PC-9 (cell line): ENCODE measurements around the gene METTL26.

ENCODE experiments used
- EZH2 ChIP-seq: fragments of 200-600 bp; sonication (generic); IDR thresholded peaks from 2 replicates; pipeline ENCODE4 v1.8.0; 2017; ENCODE audit warnings: antibody characterized with exemption, low read depth
- TF ChIP-seq, protein P1 (sequence below): fragments of 200-600 bp; sonication (generic); conservative IDR thresholded peaks from 2 replicates; pipeline ENCODE4 v1.6.1; 2017; ENCODE audit warnings: mixed run types, antibody characterized with exemption, mild to moderate bottlenecking, moderate library complexity

GRCh38 chr16:642189-643049, 6.3 kb upstream of the METTL26 start:
- TF ChIP-seq, protein P1, sequence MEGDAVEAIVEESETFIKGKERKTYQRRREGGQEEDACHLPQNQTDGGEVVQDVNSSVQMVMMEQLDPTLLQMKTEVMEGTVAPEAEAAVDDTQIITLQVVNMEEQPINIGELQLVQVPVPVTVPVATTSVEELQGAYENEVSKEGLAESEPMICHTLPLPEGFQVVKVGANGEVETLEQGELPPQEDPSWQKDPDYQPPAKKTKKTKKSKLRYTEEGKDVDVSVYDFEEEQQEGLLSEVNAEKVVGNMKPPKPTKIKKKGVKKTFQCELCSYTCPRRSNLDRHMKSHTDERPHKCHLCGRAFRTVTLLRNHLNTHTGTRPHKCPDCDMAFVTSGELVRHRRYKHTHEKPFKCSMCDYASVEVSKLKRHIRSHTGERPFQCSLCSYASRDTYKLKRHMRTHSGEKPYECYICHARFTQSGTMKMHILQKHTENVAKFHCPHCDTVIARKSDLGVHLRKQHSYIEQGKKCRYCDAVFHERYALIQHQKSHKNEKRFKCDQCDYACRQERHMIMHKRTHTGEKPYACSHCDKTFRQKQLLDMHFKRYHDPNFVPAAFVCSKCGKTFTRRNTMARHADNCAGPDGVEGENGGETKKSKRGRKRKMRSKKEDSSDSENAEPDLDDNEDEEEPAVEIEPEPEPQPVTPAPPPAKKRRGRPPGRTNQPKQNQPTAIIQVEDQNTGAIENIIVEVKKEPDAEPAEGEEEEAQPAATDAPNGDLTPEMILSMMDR = no peak
- no peak for TF ChIP-seq EZH2
